ENCODE results near the gene GYS2.

GYS2 gene

GRCh38 chr12:21559855-21560569 lies 44.6 kb downstream of the GYS2 start:
- in situ Hi-C loops (cut with HindIII; ENCODE audit: low sequenced_read_pairs): no loop called here

GRCh38 chr12:21558100-21558679 lies 46.5 kb downstream of the GYS2 start:
- in situ Hi-C loops (cut with HindIII; ENCODE audit: low sequenced_read_pairs): no loop called here

GRCh38 chr12:21553329-21553675 lies 51.3 kb downstream of the GYS2 start:
- in situ Hi-C loops (cut with HindIII; ENCODE audit: low sequenced_read_pairs): no loop called here

- in situ Hi-C loops (cut with HindIII; ENCODE audit: low sequenced_read_pairs): no loop called here
These were observed 51.9 kb downstream of the GYS2 start for GRCh38 chr12:21552635-21553328.

- in situ Hi-C loops (cut with HindIII; ENCODE audit: low sequenced_read_pairs): no loop called here
These were observed 52.7 kb downstream of the GYS2 start for GRCh38 chr12:21551841-21552465.

GRCh38 chr12:21547437-21547836 lies 57.2 kb downstream of the GYS2 start:
- in situ Hi-C loops (cut with HindIII; ENCODE audit: low sequenced_read_pairs): no loop called here

GRCh38 chr12:21546716-21547115 lies 57.9 kb downstream of the GYS2 start:
- in situ Hi-C loops (cut with HindIII; ENCODE audit: low sequenced_read_pairs): no loop called here

- in situ Hi-C loops (cut with HindIII; ENCODE audit: low sequenced_read_pairs): no loop called here
These were observed 59.1 kb downstream of the GYS2 start for GRCh38 chr12:21545557-21545956.

GRCh38 chr12:21543151-21543550 lies 61.5 kb downstream of the GYS2 start:
- in situ Hi-C loops (cut with HindIII; ENCODE audit: low sequenced_read_pairs): no loop called here

GRCh38 chr12:21542403-21542802 lies 62.2 kb downstream of the GYS2 start:
- in situ Hi-C loops (cut with HindIII; ENCODE audit: low sequenced_read_pairs): no loop called here

GRCh38 chr12:21541773-21542172 lies 62.9 kb downstream of the GYS2 start:
- in situ Hi-C loops (cut with HindIII; ENCODE audit: low sequenced_read_pairs): no loop called here

- in situ Hi-C loops (cut with HindIII; ENCODE audit: low sequenced_read_pairs): no loop called here
These were observed 64.8 kb downstream of the GYS2 start for GRCh38 chr12:21539797-21540196.

- in situ Hi-C loops (cut with HindIII; ENCODE audit: low sequenced_read_pairs): no loop called here
These were observed 66.5 kb downstream of the GYS2 start for GRCh38 chr12:21538061-21538653.

GRCh38 chr12:21529456-21529855 lies 75.2 kb downstream of the GYS2 start:
- in situ Hi-C loops (cut with HindIII; ENCODE audit: low sequenced_read_pairs): no loop called here

- in situ Hi-C loops (cut with HindIII; ENCODE audit: low sequenced_read_pairs): no loop called here
These were observed 75.7 kb downstream of the GYS2 start for GRCh38 chr12:21528953-21529352.

- in situ Hi-C loops (cut with HindIII; ENCODE audit: low sequenced_read_pairs): no loop called here
These were observed 77.0 kb downstream of the GYS2 start for GRCh38 chr12:21527451-21528180.

GRCh38 chr12:21526721-21527345 lies 77.8 kb downstream of the GYS2 start:
- in situ Hi-C loops (cut with HindIII; ENCODE audit: low sequenced_read_pairs): no loop called here

GRCh38 chr12:21526053-21526452 lies 78.6 kb downstream of the GYS2 start, which contains the start of gene SPX:
Gene SPX, plus strand, starts transcription at chr12:21526296. Its CDS starts 177 bp downstream, at chr12:21526473.
- in situ Hi-C loops (cut with HindIII; ENCODE audit: low sequenced_read_pairs): no loop called here

- in situ Hi-C loops (cut with HindIII; ENCODE audit: low sequenced_read_pairs): no loop called here
These were observed 81.5 kb downstream of the GYS2 start for GRCh38 chr12:21523148-21523547.

GRCh38 chr12:21521541-21521940 lies 83.1 kb downstream of the GYS2 start:
- in situ Hi-C loops (cut with HindIII; ENCODE audit: low sequenced_read_pairs): no loop called here

Data from endothelial cell of hepatic sinusoid (primary cell).